Measurements from ENCODE around the gene RBBP8NL.

RBBP8NL gene

DNA sequence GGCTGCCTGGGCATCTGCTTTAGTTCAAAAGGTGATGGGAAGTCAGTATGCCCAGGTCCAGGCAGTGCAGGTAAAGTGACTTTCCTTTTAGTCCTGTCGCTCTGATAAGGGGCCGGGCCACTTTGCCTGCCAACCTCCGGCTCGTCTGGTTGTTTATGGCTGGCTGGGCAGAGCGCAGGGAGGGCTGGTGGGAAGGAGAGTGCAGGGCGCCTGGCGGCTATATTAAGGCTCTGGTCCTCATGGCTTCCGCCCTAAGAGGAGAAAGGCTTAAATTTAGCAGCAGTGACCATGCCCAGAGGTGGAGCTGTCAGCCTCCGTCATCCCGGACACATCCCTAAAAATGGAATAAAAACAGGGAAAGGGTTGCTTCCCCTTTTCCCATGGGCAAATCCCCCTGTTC is 33.8 kb upstream of the RBBP8NL start:
- DNase-seq = no peak

DNA sequence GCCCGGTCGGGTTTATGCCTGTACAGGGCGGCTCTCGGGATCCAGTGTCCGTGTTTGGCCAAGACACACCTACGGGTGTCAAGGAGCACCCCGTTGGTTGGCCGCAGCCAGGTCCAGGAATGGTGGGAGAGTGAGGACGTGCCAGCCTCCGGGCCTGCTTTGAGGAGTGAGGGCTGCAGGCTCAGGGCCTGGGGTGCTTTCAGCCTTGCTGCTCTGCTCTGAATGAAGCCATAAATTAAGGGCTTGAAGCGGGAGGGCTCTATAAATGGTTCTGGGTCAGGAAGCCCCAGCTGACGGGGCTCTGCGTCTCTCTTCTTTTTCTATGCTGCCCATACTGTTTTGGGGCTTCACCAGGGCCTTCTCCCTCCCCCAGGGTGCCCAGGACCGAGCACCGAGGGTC is 33.3 kb upstream of the RBBP8NL start:
- no peak for DNase-seq

DNA sequence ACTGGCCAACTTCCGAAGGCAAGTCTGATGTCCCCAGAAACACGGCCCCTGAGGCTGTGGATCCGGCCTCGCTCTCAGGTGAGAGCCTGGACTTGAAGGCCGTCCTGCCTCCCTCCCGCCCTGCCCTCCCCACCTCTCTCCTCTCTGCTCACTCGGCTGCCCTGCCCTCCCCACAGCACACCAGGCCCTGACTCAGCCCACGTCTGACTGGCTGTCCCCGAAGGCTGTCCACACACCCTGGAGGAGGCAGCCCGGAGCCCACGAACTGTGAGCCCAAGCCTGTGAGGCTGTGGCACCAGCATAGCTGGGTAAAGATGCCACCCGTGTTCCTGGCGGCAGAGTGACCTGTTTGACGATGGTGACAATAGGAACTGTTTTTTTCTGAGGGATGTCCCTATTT is 32.1 kb upstream of the RBBP8NL start:
- no peak for DNase-seq

DNA sequence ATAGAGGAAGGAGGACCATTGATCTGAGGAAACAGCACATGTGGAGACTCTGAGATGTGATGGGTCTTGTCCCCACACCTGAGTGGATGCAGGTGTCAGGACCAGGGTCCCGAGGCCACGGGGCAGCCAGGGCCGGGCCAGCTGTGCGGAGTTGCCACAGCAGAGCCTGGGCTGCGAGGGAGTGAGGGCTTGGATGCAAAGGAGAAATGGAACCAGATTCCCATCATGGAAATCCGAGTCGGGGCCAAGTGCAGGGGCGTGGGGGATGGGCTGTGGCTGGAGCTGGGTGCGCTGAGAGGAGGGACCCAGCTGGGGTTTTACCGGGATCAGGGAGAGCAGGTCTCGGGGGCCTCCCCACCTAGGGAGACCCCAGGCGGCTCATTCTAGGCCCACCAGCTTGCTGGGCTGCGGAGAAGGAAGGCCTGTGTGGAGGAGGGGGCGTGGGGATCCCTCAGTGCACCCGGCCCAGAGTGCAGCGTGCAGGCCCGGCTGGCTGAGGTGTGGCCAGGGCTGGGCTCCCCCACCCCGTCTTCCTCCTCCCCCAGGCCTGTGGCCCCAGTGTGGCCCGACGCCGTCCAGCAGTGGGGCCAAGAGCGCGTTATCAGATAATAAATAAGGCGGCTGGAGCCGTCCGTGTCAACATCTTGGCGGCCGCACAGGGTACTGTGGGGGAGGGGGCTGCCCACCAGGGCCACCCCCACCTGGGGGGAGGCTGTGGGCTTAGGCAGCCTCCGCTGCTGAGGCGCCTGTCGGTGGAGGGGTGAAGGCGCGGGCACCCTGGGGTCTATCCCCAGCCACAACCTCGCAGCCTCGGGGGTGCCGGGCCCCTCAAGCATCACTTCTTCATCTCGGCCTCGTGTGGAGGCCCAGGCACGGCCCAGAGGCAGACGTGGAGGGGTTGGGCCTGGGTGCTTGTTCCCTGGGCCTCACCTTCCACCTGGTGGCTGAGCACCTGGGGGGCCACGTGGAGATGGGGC is 31.2 kb upstream of the RBBP8NL start:
- DNase-seq = no peak

DNA sequence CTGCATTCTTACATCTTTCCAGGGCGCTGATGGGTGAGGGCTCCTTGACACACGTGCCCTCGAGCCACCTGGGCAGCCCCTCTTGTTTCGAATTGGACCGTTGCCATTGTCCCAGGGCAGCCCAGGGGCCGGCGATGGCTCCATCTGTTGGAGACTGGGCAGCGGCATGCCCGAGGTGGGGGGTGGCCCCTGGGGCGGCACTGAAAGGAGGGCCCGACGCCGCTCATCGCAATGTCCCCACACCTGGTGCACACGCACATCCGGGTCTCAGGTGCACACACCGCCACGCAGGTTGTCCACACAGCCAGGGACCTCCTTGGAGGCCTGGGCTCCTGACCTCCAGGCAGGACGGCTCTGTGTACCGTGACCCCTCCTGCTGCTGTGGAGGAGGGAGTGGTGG is 30.5 kb upstream of the RBBP8NL start:
- DNase-seq = no peak

DNA sequence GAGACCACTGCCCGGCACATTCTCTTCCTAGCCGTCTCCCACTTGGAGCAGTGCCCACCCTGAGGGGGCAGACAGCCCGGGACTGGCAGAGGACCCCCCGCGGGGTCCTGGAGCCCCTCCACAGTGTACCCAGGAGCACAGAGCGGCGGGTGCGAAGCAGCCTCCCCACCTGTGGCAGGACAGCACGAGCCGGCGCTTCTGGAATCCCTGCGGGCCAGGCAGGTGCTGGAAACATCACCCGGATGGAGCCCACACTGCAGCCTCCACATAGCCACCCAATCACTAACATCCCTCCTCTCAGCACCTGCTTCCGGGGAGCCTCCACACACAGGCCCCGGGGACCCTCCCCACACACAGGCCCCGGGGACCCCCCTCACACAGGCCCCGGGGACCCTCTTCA is 29.8 kb upstream of the RBBP8NL start:
- no peak for DNase-seq

DNA sequence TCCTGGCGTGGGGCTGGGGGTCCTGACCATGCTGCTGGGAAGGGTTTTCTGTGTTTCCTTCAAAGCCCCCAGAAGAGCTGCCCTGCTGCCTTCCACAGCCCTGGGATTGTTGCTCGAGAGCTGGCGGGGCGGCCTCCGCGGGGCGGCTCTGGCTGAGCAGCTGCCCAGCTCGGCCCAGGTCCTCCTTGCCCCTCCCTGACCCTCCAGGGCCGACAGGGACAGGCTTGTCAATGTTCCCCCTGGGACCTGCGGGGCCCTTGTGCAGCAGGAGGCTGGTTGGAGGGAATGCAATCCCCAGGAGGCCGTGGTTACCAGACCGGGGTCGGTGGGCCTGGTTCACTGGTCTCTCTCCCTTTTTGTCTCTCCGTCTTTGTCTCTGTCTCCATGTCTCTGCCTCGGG is 28.6 kb upstream of the RBBP8NL start:
- DNase-seq = no peak

DNA sequence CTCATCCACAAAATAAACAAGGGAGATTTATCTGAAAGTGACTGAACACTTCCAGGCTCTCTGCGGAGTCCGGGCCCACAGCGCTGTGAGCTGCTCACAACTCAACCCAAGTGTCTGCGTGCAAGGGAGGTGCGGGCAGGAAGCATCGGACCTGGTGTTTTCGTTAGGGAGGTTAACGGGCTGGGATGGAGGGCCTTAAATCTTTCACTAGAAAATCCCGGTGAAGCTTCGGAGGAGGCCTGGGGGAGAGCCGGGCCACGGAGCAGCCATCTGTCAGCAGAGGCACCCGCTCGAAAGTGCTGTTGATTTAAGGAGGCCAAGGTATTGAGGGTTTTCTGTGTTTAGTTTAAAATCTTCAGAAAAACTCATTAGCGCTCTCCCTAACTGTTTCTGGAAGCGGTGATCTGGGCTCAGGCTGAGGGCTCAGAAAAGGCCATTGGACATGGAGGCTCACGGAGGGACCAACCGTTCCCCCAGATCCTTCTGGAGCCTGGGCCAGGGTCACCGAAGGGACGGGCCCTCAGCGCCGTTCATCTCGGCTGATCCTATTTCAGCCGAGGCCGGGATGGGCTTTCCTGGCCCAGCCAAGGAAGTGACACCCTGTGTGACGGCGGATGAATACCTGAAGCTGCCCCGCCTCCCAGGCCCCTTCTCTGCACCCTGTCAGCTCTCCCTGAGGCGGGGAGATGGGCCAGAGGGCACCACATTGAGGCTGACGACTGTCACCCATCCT is 27.7 kb upstream of the RBBP8NL start:
- DNase-seq = no peak

DNA sequence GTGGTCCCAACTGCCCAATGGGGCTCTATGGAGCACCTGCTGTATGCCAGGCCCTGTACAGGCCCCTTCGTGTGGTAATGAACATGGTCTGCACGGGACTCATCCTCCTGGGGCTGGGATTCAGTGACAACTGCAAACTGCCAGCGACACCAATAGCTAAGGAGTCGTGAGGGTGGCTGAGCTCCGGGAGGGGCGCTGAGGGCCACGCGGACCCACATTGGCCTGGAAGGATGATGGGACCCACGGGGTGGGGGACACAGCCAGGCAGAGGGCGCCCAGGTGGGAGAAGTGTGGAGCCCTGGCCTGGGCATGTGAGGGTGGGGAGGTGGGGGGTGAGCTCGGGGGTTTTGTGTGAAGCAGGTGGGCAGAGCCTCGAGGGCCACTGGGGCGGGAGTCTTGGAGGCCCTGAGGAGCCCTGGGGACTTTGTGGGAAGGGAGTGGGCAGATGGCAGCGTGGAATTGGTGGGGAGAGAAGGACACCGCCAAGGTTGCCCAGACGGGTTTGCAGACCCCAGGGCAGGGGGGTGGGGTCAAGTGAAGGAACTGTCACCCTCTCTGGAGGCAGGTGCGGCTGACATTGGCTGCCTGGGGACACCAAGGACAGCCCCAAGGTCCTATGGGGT is 26.0 kb upstream of the RBBP8NL start:
- no peak for DNase-seq

DNA sequence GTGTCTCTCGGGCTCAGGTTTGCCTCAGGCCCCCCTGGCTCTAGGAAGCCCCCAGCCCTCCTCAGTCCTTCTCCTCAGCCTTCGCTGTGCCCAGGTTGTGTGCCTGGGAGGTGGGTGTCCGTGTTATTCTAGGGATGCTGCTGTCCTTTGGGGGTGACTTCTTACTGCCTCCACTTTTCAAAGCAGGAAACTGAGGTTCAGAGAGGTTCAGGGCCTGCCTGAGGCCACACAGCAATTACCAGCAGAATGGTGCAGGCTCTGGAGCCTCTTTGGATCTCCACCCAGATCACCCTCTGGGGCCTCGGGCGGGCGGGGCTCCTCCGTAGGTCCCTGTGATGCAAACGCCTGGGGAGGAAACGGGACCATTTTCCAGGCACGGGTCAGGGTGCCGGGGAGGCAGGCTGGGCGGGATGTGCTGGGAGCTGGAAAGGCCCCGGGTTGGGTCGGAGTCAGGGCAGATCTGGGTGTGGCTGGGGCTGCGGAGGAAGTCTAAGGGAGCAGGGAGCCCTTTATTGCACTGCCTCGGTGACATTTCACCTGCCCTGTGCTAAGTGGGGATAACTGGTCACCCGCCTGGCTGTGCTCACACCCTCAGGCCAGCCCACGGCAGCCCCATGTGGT is 25.2 kb upstream of the RBBP8NL start:
- DNase-seq = no peak

DNA sequence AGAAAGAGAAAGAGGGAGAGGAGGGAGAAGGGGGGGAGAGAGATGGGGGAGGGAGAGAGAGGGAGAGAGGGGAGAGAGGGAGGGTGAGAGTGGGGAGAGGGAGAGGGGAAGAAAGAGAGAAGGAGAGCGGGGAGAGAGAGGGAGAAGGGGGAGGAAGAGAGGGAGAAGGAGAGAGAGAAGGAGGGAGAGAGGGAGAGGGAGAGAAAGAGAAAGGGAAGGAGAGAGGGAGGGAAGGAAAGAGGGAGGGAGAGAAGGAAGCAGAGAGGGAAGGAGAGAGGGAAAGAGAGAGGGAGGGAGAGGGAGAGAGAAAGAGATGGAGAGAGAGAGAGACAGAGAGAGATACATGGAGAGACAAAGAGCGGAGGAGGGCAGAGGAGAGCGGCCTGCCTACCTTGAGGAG is 24.6 kb upstream of the RBBP8NL start:
- no peak for DNase-seq

DNA sequence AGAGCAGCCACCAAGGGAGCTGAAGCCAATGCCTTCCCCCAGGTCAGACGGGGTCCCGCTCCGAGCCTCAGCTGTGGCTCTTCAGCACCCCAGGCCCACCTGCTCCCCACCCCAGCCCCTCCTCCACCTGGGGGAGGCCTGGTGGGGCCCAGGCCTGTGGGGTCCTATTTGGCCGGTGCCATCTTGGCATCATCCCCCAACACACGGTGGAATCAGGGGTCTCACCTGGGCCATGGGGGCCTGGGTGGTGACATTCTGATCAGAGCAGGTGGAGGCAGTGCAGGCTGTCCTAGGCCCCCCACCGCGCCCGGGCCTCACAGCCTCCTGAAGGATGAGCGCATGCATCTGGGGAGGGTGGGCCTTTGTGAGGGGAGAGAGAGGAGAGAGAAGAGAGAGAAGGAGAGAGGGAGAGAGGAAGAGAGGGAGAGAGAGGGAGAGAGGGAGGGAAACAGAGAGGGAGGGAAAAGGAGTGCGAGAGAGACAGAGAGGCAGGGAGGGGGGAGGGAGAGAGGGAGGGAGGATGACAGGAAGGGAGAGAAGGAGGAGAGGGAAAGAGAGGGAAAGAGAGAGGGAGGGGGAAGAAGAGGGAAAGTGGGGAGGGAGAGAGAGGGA is 23.9 kb upstream of the RBBP8NL start:
- no peak for DNase-seq

DNA sequence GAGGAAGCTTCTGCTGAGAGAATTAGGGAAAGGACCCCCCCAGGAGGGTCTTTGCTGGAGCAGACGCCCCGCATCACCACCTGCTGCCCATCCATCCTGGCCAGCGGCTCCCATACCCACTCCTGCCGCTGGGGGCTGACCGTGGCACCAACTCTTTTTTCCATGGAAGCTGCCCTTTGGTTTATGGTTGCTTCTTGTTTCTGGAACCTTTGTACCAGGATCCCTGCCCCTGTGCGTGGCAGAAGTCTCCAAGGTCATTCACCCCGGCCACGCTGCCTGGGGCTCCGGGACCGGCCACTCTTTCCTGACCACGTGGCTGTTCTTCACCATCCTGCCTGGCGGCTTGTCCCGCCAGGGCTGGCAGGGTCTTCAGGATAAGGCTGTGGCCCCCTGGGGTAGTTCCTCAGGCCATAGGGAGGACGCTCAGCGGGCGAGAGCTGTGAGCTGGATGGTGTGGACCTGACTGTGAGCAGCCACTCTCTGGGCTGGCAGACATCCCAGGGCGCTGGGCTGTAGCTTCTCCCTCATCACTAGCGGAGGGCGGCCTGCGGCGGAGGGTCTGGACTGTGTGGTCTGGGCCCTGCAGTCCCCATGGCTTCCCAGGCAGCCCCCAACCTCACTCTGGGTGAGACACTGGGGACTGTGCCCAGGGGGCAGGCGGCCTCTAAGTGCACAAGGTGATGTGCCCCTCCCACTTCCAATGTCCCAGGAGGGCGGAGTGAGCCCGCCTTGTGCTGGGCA is 22.8 kb upstream of the RBBP8NL start:
- no peak for DNase-seq

DNA sequence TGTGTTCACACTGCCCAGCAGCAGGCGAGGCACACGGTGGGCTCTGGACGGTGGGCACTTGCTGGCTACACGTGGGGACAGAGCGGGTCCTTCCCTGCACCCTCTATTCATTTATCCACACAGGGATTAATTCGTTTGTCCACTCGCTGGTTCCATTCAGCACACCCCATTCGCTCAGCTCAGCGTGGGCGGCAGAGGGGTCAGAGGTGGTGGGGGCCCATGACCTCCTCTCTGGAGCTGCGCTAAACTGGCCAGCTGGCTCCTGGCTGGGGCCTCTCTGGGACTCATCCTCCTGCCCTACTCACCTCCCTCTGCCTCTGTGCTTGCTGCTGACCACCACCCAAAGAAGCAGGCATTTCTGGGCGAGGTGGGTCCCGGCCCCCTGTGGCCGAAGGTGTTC is 21.4 kb upstream of the RBBP8NL start:
- DNase-seq = no peak

DNA sequence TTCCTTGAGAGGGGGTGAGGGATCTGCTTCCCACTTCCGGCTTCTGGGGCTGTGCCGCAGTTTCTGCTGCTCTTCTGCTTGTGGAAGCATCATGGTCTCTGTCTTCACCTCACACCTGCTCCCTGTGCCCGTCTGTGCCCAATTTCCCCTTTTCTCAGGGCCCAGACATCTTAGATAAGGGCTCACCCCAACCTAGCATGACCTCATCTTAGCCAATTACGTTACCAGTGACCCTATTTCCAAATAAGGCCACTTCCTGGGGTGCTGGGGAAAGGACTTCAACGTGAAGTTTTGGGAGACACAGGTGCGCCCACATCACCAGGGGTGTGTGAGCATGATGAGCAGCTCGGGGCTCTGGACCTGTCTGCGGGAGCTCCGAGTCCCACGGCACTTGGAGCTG is 20.7 kb upstream of the RBBP8NL start:
- no peak for DNase-seq

DNA sequence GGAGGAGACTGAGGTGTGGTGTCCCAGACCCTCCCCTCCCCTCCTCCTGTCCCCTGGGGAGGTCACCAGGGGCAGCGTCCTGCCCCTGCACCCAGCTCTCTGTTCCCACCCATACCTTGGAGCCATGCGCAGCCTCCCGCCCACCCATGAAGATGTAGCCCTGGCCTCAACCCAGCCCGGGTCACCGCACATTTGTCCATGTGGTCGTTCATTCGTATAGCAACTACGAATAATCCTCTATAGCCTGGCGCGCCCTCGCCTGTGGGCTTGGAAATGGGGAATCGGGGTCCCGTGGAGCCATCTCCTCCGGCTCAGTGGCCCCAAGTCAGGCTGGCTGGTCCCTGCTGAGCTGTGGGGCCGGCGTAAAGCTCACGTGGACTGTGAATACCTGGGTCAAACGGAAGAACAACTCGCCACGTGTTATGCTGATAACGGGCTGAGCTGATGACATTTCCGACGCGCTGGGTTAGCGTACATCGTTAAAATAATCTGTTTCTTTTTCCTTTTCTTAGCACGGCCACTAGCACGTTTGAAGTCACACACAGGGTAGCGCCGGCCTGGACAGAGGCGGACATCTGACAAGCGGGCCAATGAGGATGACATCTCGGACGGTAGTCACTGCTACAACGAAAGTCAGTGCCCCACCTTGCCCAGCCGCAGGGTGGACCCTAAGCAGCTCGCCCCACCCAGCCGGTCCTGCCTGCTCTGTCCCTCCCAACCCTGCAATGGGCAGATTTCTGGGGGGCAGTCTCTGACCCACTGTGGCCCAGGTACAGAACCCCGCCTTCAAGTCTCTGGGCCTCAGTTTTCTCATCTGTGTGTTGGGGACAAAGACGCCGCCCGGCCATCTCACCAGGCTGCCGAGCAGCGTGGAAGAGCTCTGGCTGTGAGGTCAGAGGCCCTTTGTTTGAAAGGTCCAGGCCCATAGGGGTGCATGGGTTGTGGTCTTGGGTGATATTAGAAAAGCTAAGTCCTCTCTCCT is 19.8 kb upstream of the RBBP8NL start:
- DNase-seq = no peak

DNA sequence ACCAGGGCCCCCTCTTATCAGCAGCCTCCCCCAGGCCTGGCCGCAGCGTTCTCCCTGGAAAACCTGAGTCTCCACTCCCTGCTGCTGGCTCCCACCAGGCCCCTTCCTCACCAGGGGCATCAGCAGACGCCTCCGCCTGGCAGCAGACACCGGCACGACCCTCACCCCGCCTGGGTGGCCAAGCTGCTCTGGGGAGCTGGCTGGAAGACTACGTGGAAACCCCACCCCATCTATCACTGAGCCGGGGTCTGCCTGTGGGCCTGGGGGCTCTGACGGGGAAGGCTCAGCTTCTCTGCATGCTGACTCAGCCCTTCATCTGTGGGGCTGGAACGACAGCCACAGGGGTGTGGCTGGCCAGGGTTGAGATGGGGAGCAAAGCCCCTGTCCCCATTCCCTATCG is 19.1 kb upstream of the RBBP8NL start:
- no peak for DNase-seq

DNA sequence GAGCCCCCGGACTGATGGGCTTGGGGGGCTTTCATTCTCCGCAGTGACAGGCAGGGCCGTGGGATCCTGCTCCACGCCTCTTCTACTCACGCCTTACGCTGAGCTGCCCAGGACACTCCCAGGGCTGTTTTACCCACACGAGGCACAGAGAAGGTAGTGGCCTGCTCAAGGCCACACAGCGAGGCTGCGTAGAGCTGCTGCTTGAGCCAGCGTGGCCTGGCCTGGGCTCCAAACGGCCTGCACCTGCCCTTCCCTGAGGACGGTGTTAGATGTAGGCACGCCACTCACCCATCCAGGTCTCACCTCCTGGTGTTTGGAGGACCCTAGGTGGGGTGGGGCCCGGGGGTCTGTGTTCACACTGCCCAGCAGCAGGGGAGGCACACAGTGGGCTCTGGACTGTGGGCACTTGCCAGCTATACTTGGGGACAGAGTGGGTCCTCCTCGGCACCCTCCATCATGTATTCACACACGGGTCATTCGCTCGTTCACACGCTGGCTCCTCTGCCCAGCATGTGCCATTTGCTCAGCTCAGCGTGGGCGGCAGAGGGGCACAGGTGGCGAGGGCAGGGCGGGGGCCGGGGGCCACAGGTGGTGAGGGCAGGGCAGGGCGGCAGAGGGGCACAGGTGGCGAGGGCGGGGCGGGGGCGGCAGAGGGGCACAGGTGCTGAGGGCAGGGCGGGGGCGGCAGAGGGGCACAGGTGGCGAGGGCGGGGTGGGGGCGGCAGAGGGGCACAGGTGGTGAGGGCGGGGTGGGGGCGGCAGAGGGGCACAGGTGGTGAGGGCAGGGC is 18.4 kb upstream of the RBBP8NL start:
- DNase-seq = no peak

DNA sequence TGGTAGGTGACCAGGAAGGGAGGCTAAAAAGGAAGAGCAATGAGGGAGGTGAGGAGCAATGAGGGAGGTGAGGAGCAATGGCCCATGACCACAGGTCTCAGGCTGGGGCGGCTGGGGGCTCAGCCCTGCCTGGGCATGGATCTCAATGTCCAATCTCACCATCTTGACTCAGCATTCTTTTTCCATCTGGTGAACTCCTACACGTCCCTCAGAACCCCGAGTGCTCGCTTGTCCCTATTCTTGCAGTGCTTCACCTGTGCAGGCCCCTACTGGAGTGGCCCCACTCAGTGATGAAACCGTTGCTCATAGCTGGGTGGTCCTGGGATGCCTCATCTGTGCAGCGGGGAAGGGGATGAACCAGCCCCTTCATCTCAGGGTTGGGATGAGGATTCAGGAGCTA is 16.9 kb upstream of the RBBP8NL start:
- DNase-seq = no peak

DNA sequence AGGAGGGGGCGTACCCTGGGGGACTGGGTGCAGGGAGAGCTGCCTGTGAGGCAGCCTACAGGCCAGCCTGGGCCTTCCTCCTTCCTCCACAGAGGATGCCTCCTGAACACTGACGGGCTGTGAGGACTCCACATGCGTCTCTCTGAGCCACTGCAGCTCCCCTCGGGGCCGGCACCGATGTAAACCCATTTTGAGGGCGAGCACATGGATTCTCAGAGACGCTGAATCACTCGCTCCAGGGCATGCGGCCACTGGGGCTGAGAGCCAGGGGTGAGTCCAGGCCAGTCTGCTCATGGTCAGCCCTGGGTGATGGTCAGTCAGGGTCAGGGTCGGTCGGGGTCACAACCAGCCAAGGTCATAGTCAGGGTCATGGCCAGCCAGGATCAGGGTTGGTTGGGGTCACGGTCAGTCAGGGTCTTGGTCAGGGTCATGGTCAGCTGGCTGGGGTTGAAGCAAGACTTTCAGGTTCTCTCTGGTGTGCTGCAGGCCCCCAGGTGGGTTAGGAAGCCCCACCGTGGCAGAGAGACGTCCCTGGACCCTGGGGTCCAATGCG is 14.7 kb upstream of the RBBP8NL start:
- no peak for DNase-seq

Data from T-helper 9 cell (primary cell).